Choroid plexus epithelial cell (primary cell): ENCODE data around the gene HNRNPM.

Source experiments
- DNase-seq: peaks from one replicate; pipeline ENCODE4 v3.0.0-alpha.2; 2010; ENCODE audit warnings: low read depth
- H3K4me3 ChIP-seq: 2 replicates; pipeline ENCODE4 v1.5.1; 2011; ENCODE audit warnings: low read depth, mild to moderate bottlenecking, control low read depth, low read length, moderate library complexity
- TF ChIP-seq, protein P1 (sequence below): conservative IDR thresholded peaks from 2 replicates; pipeline ENCODE4 v1.5.1; 2011; ENCODE audit warnings: low read depth, mild to moderate bottlenecking, control low read depth, inconsistent platforms, low read length, moderate library complexity

Gene HNRNPM

DNA sequence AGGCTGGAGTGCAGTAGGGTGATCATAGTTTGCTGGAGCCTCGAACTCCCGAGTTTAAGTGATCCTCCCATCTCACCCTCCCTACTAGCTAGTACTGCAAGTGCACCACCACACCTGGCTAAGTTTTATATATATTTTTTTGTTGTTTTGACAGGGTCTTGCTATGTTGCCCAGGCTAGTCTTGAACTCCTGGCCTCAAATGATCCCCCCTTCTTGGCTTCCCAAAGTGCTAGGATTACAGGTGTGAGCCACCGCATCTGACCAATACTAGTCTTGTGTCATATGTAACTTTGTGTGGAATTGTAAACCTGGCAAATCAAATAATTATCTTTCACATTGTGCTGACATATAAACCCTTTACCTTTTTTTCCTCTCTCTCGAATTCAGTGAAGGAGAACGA lies 10.2 kb downstream of the HNRNPM start:
- TF ChIP-seq, protein P1, sequence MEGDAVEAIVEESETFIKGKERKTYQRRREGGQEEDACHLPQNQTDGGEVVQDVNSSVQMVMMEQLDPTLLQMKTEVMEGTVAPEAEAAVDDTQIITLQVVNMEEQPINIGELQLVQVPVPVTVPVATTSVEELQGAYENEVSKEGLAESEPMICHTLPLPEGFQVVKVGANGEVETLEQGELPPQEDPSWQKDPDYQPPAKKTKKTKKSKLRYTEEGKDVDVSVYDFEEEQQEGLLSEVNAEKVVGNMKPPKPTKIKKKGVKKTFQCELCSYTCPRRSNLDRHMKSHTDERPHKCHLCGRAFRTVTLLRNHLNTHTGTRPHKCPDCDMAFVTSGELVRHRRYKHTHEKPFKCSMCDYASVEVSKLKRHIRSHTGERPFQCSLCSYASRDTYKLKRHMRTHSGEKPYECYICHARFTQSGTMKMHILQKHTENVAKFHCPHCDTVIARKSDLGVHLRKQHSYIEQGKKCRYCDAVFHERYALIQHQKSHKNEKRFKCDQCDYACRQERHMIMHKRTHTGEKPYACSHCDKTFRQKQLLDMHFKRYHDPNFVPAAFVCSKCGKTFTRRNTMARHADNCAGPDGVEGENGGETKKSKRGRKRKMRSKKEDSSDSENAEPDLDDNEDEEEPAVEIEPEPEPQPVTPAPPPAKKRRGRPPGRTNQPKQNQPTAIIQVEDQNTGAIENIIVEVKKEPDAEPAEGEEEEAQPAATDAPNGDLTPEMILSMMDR: no peak
- no peak overlapping the region for H3K4me3 ChIP-seq
- DNase-seq: no peak

DNA sequence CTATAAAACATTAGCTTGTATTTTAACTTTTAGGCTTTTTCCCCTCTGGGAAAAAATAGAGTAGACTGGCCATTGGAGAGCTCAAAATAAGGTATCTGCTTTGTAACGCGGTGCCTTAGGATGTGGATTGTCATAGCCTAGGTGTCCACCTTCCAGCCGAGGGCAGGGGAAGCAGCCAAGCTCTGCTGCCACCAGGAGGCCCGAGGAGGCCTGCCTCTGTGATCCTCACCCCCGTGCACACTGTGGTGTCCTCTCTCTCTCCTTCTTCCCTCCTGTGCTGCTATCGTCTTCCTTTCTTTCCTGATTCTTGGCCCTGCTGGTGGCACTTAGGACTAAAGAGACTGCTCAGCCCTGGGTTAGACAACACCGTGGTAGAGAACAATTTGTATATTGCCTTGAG lies 11.3 kb downstream of the HNRNPM start:
- no peak overlapping the region for H3K4me3 ChIP-seq
- DNase-seq: no peak
- TF ChIP-seq, protein P1: peak; percentile 45

DNA sequence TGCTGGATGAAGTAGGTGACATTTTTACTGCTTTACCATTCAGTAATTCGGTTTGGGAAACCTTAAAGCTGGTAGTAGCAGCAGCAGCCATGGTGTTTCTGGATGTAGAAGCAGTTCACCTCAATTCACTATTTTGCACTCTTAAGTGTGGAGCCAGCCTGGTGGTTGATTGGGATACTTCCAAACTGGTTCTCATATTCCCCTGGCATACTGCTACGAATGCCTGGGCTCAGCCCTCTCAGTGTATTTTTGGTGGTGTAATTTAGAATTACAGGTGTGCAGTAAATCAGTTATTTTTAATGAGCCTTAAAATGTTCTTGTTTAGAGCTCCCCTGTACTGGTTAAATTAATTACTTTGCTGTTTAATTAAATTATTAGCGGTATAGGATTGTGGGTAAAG lies 12.4 kb downstream of the HNRNPM start:
- no peak overlapping the region for H3K4me3 ChIP-seq
- DNase-seq: no peak
- TF ChIP-seq, protein P1: no peak

DNA sequence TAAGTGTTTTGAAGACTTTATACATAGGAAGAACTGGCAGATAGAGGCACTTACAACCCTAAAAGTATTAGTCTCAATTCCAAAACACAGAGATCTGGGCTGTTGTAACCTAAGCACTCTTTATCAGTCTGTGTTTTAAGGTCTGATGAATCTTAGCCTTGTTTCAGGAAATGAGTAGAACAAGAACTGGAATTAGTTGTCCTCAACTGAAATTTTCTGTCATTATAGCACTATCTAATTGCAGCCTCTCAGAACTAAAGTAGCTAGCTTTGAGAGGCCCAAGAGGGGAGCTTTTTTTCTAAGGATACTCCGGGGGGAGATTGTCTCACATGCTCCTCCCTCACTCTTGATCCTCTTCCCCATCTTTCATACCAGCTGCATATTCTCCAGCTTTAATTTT lies 13.1 kb downstream of the HNRNPM start:
- no peak for DNase-seq
- TF ChIP-seq, protein P1: no peak
- no peak overlapping the region for H3K4me3 ChIP-seq

DNA sequence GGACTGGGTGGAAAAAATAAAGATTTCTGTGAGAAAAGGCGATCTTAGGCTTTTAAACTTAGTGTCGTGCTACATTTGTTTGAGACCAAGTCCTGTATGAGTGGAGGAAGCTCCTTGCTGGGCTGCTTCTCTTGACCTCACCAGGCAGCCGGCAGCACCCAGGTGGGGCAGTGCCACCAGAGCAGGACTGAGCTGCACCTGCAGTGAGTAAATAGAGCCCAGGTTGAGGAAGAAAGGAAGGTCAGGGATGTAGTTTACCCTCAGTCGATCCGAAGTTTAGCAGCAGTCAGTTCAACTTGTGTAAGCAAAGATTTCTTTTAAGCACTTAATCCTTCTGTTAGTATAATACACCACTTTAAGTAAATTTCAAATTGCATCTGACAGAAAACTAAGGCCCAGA lies 13.6 kb downstream of the HNRNPM start:
- DNase-seq: no peak
- H3K4me3 ChIP-seq: no peak overlapping the region
- TF ChIP-seq, protein P1: no peak

DNA sequence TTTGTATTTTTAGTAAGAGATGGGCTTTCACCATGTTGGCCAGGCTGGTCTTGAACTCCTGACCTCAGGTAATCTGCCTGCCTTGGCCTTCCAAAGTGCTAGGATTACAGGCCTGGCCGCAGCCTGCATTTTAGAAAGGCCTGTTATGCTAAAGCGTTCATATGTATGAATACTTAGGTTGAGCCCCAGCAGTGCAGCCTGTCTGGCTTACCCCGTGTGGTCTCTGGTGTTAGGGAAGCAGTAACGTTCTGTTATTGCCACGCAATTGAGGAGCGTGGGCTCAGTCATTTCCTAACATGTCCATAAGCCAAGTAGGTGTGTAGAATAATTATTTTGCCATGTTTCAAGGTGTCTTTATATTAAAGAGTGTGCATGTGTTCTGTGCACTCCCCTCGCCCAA lies 14.3 kb downstream of the HNRNPM start:
- no peak overlapping the region for H3K4me3 ChIP-seq
- peak; percentile 41 for DNase-seq
- TF ChIP-seq, protein P1: peak; percentile 3

DNA sequence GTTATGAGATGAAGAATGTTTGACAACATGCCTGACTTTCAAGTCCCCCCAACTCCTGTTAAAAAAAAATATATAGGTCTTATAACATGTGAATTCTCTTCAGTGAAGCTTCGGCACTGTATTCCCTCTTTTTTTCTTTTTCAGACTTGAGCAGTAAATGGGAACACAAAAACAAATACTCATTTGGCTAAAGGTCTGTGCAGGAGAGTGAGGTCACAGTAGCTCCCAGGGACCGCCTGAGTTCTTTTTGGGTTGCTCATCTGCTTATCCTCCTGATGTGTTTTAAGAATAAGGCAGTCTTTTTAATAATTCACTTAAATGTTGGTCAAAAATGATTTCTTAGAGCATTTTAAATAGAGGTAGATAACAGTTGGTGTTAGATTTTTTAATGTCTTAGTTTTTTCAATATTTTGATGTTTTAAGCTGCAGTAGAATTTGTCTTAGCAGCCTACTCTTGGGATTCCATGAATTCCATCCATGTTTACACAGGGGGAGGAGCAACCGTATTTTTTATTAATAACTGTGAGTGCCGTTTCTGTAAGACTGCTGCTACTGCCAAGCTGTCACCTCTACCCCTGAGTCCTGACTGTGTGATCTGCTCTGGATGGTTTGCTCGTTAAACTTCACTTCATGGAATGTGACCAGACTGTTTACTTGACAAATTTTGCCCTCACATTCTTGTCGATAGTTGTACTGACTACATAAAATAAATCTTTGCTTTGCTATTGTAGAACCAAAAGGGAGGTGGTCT lies 14.9 kb downstream of the HNRNPM start:
- no peak overlapping the region for H3K4me3 ChIP-seq
- TF ChIP-seq, protein P1: no peak
- DNase-seq: peak; percentile 82
